Measurements from ENCODE around the gene BUD23.

DNA sequence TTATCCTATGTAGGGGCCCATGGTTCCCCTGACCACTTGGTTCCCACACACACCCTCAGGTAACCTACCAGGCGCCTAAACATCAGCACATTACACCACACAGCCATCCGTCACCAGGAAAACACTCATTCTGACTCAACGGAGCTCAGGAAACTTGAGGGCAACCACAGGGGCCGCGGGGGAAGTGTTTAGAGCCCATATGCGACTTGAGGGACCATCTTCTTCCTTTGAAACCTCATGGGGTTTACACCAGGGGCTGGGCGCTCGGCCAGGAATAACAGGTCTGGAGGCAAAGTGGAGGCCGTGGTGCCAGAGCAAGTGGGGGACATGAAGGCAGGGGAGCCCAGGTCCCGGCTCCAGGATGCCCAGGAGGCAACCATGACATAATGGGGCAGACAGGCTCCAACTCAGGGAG, 34.6 kb downstream of the BUD23 start:
- TF ChIP-seq, protein P1, sequence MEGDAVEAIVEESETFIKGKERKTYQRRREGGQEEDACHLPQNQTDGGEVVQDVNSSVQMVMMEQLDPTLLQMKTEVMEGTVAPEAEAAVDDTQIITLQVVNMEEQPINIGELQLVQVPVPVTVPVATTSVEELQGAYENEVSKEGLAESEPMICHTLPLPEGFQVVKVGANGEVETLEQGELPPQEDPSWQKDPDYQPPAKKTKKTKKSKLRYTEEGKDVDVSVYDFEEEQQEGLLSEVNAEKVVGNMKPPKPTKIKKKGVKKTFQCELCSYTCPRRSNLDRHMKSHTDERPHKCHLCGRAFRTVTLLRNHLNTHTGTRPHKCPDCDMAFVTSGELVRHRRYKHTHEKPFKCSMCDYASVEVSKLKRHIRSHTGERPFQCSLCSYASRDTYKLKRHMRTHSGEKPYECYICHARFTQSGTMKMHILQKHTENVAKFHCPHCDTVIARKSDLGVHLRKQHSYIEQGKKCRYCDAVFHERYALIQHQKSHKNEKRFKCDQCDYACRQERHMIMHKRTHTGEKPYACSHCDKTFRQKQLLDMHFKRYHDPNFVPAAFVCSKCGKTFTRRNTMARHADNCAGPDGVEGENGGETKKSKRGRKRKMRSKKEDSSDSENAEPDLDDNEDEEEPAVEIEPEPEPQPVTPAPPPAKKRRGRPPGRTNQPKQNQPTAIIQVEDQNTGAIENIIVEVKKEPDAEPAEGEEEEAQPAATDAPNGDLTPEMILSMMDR (IDR thresholded peaks at IDR 0.05), result no peak
- no peak for TF ChIP-seq POLR2A (IDR thresholded peaks at IDR 0.05)
